RWPE2 (cell line): ENCODE measurements around the gene FGFRL1.

Source experiments
- ATAC-seq: fragments of 200-7000 bp; cut with Tn5 transposase; 3 replicates; pipeline ENCODE4 v1.9.1; 2021; ENCODE audit warnings: low read depth
- DNase-seq: peaks from one replicate; pipeline ENCODE4 v3.0.0-alpha.2; 2020; ENCODE audit warnings: low spot score
- H3K27ac ChIP-seq: fragments of 450-650 bp; 2 replicates; pipeline ENCODE4 v1.5.1; 2017; ENCODE audit warnings: mild to moderate bottlenecking; ENCODE audit not compliant: poor library complexity, severe bottlenecking
- H3K27me3 ChIP-seq: fragments of 250-450 bp; sonication (Bioruptor Pico); 2 replicates; pipeline ENCODE4 v1.5.1; 2021; ENCODE audit warnings: mild to moderate bottlenecking, moderate library complexity; ENCODE audit not compliant: insufficient read depth, poor library complexity, severe bottlenecking
- H3K36me3 ChIP-seq: fragments of 250-450 bp; sonication (Bioruptor Pico); 2 replicates; pipeline ENCODE4 v1.5.1; 2020; ENCODE audit warnings: low read depth, mild to moderate bottlenecking, moderate library complexity
- H3K4me1 ChIP-seq: fragments of 250-450 bp; sonication (Bioruptor Pico); 2 replicates; pipeline ENCODE4 v1.5.1; 2021; ENCODE audit warnings: mild to moderate bottlenecking, moderate library complexity; ENCODE audit not compliant: insufficient read depth, poor library complexity, severe bottlenecking
- H3K4me3 ChIP-seq: fragments of 250-450 bp; sonication (Bioruptor Pico); 2 replicates; pipeline ENCODE4 v1.5.1; 2021; ENCODE audit warnings: mild to moderate bottlenecking, moderate library complexity; ENCODE audit not compliant: severe bottlenecking
- H3K9me3 ChIP-seq: fragments of 250-450 bp; sonication (Bioruptor Pico); 2 replicates; pipeline ENCODE4 v1.5.1; 2021; ENCODE audit warnings: mild to moderate bottlenecking, moderate library complexity; ENCODE audit not compliant: severe bottlenecking
- TF ChIP-seq, protein P1 (sequence below): fragments of 450-650 bp; IDR thresholded peaks from one replicate; pipeline ENCODE4 v1.5.1; 2017; ENCODE audit warnings: mild to moderate bottlenecking, moderate library complexity; ENCODE audit not compliant: poor library complexity, severe bottlenecking

Gene FGFRL1

DNA sequence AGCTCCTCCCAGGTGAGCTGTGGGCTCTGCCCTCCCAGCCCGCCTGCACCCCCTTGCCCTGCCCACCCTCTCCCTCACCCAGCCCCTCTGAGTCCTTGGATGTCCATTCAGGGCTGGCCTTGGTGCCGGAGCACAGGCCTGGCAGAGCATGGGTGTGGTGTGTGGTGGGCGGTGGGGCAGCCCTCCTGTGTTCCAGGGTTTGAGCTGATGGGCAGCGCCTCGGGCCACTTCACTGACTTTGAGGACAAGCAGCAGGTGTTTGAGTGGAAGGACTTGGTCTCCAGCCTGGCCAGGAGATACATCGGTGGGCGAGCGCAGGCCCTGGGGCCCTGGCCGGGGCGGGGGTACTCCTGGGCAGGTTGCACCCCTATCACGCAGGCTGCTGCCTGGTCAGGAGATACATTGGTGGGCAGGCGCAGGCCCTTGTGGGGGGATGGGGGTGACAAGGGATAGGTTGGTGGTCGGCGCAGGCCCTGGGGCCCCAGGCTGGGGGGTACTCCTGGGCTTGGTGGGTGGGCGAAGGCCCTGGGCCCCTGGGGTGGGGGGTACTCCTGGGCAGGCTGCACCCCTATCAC lies 10.7 kb upstream of the FGFRL1 start:
- TF ChIP-seq, protein P1, sequence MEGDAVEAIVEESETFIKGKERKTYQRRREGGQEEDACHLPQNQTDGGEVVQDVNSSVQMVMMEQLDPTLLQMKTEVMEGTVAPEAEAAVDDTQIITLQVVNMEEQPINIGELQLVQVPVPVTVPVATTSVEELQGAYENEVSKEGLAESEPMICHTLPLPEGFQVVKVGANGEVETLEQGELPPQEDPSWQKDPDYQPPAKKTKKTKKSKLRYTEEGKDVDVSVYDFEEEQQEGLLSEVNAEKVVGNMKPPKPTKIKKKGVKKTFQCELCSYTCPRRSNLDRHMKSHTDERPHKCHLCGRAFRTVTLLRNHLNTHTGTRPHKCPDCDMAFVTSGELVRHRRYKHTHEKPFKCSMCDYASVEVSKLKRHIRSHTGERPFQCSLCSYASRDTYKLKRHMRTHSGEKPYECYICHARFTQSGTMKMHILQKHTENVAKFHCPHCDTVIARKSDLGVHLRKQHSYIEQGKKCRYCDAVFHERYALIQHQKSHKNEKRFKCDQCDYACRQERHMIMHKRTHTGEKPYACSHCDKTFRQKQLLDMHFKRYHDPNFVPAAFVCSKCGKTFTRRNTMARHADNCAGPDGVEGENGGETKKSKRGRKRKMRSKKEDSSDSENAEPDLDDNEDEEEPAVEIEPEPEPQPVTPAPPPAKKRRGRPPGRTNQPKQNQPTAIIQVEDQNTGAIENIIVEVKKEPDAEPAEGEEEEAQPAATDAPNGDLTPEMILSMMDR = no peak
- H3K27me3 ChIP-seq = peaks cover 86% of the 10 kb centered on the region
- H3K9me3 ChIP-seq = no peaks in the 10 kb centered on the region
- H3K4me1 ChIP-seq = no peaks in the 10 kb centered on the region
- DNase-seq (no peak), ATAC-seq (no peak)
- no peak overlapping the region for H3K27ac ChIP-seq
- H3K4me3 ChIP-seq = no peak overlapping the region
- H3K36me3 ChIP-seq = no peaks in the 10 kb centered on the region

DNA sequence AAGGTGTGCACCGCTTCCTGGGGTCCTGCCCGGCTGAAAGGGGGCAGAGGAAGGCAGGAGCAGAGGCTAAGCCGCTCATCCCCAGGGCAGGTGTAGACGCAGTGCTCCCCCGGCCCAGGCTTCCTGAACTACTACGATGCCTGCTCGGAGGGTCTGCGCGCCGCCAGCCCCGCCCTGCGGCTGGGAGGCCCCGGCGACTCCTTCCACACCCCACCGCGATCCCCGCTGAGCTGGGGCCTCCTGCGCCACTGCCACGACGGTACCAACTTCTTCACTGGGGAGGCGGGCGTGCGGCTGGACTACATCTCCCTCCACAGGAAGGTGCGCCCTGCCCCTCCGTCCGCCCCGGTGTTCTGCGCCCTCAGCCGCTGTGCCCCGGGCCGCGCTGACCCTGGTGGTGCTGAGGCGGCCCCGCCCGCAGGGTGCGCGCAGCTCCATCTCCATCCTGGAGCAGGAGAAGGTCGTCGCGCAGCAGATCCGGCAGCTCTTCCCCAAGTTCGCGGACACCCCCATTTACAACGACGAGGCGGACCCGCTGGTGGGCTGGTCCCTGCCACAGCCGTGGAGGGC lies 9.8 kb upstream of the FGFRL1 start:
- TF ChIP-seq, protein P1 = no peak
- Histone ChIP-seq H3K36me3 (no peaks in the 10 kb centered on the region), H3K4me1 (no peaks in the 10 kb centered on the region), H3K27me3 (peaks cover 78% of the 10 kb centered on the region), H3K27ac (no peak overlapping the region), H3K4me3 (no peak overlapping the region), H3K9me3 (no peaks in the 10 kb centered on the region)
- DNase-seq (no peak), ATAC-seq (no peak)

DNA sequence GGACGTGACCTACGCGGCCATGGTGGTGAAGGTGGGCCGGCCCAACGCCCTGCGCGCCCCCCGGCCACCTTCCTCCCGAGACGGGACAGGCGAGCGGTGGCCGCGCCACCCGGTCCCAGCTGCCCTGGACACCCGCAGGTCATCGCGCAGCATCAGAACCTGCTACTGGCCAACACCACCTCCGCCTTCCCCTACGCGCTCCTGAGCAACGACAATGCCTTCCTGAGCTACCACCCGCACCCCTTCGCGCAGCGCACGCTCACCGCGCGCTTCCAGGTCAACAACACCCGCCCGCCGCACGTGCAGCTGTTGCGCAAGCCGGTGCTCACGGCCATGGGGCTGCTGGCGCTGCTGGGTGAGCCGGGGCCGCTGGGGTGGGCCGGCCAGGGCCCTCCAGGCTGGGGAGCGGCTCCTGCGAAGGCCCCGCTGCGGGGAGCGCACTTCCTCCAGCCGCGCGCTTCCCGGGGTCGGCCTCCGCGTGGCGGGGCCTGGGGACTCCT lies 9.2 kb upstream of the FGFRL1 start:
- H3K4me1 ChIP-seq = no peaks in the 10 kb centered on the region
- no peak overlapping the region for H3K4me3 ChIP-seq
- DNase-seq = no peak
- no peaks in the 10 kb centered on the region for H3K9me3 ChIP-seq
- H3K27me3 ChIP-seq = peaks cover 77% of the 10 kb centered on the region
- no peak overlapping the region for H3K27ac ChIP-seq
- ATAC-seq = no peak; the same call in 2 of the 3 replicates
- no peaks in the 10 kb centered on the region for H3K36me3 ChIP-seq
- TF ChIP-seq, protein P1 = no peak

DNA sequence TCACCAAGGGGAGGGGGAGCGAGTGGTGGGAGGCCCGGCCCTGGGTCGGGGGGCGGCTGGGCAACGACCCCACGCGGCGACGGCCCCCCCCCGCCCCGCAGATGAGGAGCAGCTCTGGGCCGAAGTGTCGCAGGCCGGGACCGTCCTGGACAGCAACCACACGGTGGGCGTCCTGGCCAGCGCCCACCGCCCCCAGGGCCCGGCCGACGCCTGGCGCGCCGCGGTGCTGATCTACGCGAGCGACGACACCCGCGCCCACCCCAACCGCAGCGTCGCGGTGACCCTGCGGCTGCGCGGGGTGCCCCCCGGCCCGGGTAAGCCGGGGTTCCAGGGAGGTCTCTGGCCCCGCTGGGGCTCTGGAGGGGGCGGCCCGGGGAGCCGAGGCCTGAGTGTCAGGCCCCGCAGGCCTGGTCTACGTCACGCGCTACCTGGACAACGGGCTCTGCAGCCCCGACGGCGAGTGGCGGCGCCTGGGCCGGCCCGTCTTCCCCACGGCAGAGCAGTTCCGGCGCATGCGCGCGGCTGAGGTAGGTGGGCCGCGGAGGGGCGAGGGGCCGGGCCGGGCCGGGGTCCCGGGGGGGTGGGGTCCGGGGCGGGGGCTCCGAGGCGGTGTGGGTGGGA lies 8.7 kb upstream of the FGFRL1 start:
- Histone ChIP-seq H3K36me3 (no peaks in the 10 kb centered on the region), H3K4me1 (no peaks in the 10 kb centered on the region), H3K4me3 (no peak overlapping the region), H3K27me3 (peaks cover 75% of the 10 kb centered on the region), H3K27ac (no peak overlapping the region), H3K9me3 (no peaks in the 10 kb centered on the region)
- TF ChIP-seq, protein P1 = no peak
- no peak for DNase-seq
- no peak for ATAC-seq
